Karpas-422 (cell line): ENCODE results near the gene RIN2. TPM values are rescaled to one million over a fixed set of nuclear protein-coding genes. Genes with fewer than 3 reads are reported as not detected.
A peak's percentile ranks its signal among the peaks of the same experiment; 100 is the strongest.
"Not testable (repeated sequence)": the region's sequence is repeated elsewhere in the genome, so short reads cannot be mapped to it uniquely, and the experiment has no call there.

ENCODE experiments used
- DNase-seq: peaks from one replicate; pipeline ENCODE4 v3.0.0-alpha.2; 2015
- H2AFZ ChIP-seq: fragments of 200-600 bp; sonication (generic); 2 replicates; pipeline ENCODE4 v1.6.1; 2014; ENCODE audit warnings: antibody characterized with exemption, low read length, mixed read lengths
- H3K27ac ChIP-seq: fragments of 200-600 bp; sonication (generic); 2 replicates; pipeline ENCODE4 v1.5.1; 2014; ENCODE audit warnings: mild to moderate bottlenecking, low read length, moderate library complexity
- H3K27me3 ChIP-seq: fragments of 200-600 bp; sonication (generic); 2 replicates; pipeline ENCODE4 v1.6.1; 2014; ENCODE audit warnings: low read length, mixed read lengths
- H3K36me3 ChIP-seq: fragments of 200-600 bp; sonication (generic); 2 replicates; pipeline ENCODE4 v1.6.1; 2014; ENCODE audit warnings: low read length, mixed read lengths; ENCODE audit not compliant: insufficient read depth
- H3K4me1 ChIP-seq: fragments of 200-600 bp; sonication (generic); 2 replicates; pipeline ENCODE4 v1.6.1; 2014; ENCODE audit warnings: mild to moderate bottlenecking, low read length, mixed read lengths
- H3K4me2 ChIP-seq: fragments of 200-600 bp; sonication (generic); 2 replicates; pipeline ENCODE4 v1.6.1; 2014; ENCODE audit warnings: low read length, low read depth, mild to moderate bottlenecking; ENCODE audit not compliant: poor library complexity, severe bottlenecking
- H3K4me3 ChIP-seq: fragments of 200-600 bp; sonication (generic); 2 replicates; pipeline ENCODE4 v1.5.1; 2014; ENCODE audit warnings: mild to moderate bottlenecking, antibody characterized with exemption, low read length, mixed read lengths
- H3K79me2 ChIP-seq: fragments of 200-600 bp; sonication (generic); 2 replicates; pipeline ENCODE4 v1.6.1; 2014; ENCODE audit warnings: mild to moderate bottlenecking, low read length, mixed read lengths
- H3K9ac ChIP-seq: fragments of 200-600 bp; sonication (generic); 2 replicates; pipeline ENCODE4 v1.6.0; 2014; ENCODE audit warnings: low read length
- H3K9me2 ChIP-seq: fragments of 200-600 bp; sonication (generic), shearing (Covaris generic); replicated peaks from 2 replicates; pipeline ENCODE4 v1.6.0; 2014; ENCODE audit warnings: mild to moderate bottlenecking, low read length, moderate library complexity; ENCODE audit not compliant: insufficient read depth
- H3K9me3 ChIP-seq: fragments of 300-700, 200-600 bp; sonication (generic); 2 replicates; pipeline ENCODE4 v1.6.1; 2014; ENCODE audit warnings: low read length, mixed read lengths
- H4K20me1 ChIP-seq: fragments of 200-600 bp; sonication (generic); 2 replicates; pipeline ENCODE4 v1.6.1; 2014; ENCODE audit warnings: mild to moderate bottlenecking, antibody characterized with exemption, low read length, low read depth; ENCODE audit not compliant: insufficient read depth
- total RNA-seq: library from RNA; depleted of rRNA; stranded (reverse); fragments of >200 nt; shearing (Covaris generic); gene quantifications from 2 replicates; pipeline ENCODE4 v1.2.3, GENCODE V29; 2014; ENCODE audit warnings: low replicate concordance

Gene RIN2
- total RNA-seq, 1 experiment from 2014 or later, result 3.3 TPM

DNA sequence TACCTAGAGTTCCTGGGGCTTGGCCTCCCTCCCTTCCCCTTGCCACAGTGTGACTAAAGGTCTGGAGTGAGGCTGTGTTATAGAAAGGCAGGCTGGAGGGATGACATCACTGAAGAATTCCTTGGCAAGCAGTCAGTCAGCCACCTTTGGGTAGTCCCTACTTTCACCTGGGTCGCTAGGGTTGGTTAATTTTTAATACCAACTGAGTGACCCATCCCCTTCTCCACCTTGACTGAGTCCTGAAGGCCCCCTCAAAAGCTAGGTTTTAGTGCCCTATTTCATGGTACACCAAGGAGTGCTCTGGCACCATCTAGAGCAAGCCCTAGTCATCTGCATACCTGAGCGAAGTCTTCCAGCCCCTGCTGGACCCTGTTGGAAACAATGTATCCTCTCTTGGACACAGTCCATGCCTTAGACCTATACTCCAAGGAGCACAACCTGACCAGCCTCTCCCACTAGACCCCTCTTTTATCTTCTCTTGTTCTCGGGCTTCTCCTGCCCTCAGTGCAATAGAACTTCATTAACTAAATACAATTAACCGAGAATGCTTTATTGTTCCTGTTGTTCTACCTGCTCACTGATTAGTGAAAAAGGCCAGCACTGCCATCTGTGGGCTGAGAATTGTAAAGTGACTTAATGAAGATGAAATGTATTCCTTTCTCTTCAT lies 44.6 kb downstream of the RIN2 start:
- Histone ChIP-seq H2AFZ (0 out of 2 replicates have a peak overlapping the region, but pooled peaks have one; percentile 67), H3K9me2 (no peaks in the 10 kb centered on the region), H3K9ac (no peak overlapping the region), H3K4me2 (no peak overlapping the region), H3K79me2 (no peaks in the 10 kb centered on the region), H3K27ac (0 out of 2 replicates have a peak overlapping the region, but pooled peaks have one; percentile 4), H3K9me3 (no peaks in the 10 kb centered on the region), H3K4me1 (peaks cover 20% of the 10 kb centered on the region), H3K36me3 (no peaks in the 10 kb centered on the region), H4K20me1 (no peaks in the 10 kb centered on the region), H3K27me3 (no peaks in the 10 kb centered on the region), H3K4me3 (no peak overlapping the region)
- peak; percentile 73 for DNase-seq

DNA sequence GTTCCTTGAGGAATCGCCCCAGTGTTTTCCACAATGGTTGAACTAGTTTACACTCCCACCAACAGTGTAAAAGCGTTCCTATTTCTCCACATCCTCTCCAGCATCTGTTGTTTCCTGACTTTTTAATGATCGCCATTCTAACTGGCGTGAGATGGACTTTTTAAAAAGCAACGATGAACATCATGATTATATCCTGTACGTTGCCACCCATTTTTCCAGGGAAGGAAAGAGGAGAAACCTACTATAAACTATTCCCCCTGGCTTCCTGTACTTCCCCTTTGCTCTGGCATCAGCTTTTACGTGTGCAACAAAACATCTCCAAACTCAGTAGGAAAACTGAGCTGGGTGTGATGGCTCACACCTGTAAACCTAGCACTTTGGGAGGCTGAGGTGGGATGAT lies 48.2 kb downstream of the RIN2 start:
- H4K20me1 ChIP-seq, H2AFZ ChIP-seq, H3K4me2 ChIP-seq, DNase-seq, H3K4me3 ChIP-seq, H3K9me3 ChIP-seq, H3K36me3 ChIP-seq, H3K9me2 ChIP-seq, H3K79me2 ChIP-seq, H3K9ac ChIP-seq, H3K27ac ChIP-seq, H3K27me3 ChIP-seq: not testable (repeated sequence)
- peaks cover 30% of the 10 kb centered on the region for H3K4me1 ChIP-seq

DNA sequence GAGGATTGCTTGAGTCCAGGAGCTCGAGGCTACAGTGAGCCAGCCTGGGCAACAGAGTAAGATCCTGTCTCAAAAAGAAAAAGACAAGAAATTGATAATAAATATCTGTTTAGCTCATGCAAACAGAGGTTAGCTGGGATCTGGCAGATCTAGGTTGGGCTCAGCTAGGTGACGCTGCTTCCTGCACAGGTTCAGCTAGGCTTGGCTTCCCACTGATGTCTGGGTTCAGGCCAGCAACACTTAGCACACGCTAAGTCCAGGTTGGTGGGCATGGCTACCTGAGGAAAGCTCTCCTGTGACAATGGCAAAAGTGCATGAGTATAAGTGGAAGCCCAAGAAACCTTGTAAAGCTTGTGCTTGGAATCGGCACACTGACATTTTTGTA lies 48.7 kb downstream of the RIN2 start:
- no peak overlapping the region for H3K4me3 ChIP-seq
- H3K4me1 ChIP-seq, result peaks cover 35% of the 10 kb centered on the region
- H3K4me2 ChIP-seq, result no peak overlapping the region
- no peaks in the 10 kb centered on the region for H3K27me3 ChIP-seq
- no peaks in the 10 kb centered on the region for H3K36me3 ChIP-seq
- H4K20me1 ChIP-seq, result no peaks in the 10 kb centered on the region
- H3K9me2 ChIP-seq, result no peaks in the 10 kb centered on the region
- H2AFZ ChIP-seq, result no peak overlapping the region
- DNase-seq, result no peak
- H3K9ac ChIP-seq, result no peak overlapping the region
- H3K79me2 ChIP-seq, result no peaks in the 10 kb centered on the region
- no peaks in the 10 kb centered on the region for H3K9me3 ChIP-seq
- H3K27ac ChIP-seq, result no peak overlapping the region

DNA sequence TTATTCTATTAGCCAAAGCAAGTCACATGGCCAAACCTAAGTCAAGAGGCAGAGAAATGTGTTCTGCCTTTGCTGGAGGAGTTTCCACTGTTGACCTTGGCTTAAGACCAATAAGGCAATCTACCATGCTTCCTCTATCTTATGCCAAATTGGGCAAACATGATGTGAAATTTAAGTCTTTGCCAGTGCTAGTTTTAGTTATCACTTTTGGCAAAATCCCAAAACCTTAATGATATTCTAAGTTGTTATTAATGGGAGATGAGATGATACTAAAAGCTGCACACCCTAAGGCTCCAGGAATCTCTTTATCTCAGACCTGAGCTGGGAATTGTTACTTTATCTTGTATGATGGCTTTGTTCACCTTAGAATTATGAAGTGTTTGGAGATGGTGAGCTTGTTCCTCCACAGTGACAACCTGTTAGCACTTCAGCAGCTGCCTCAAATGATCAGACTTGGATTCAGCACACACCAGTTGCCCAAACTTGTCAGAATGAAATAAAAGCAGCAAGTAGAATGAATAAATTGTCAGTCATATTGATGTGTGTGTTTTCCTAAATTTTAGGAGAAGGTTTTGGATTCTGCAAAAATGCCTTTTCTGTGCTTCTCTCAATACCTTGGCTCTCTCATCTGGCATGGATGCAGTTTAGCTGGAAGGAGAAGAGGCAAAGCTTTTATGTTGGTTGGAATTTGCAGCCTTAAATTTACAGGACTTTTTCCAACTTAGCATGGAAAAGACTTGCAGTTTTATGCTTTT lies 49.3 kb downstream of the RIN2 start:
- no peak overlapping the region for H2AFZ ChIP-seq
- no peak overlapping the region for H3K4me3 ChIP-seq
- H3K9ac ChIP-seq, result no peak overlapping the region
- no peaks in the 10 kb centered on the region for H3K9me2 ChIP-seq
- H3K4me1 ChIP-seq, result peaks cover 41% of the 10 kb centered on the region
- H3K36me3 ChIP-seq, result no peaks in the 10 kb centered on the region
- H3K9me3 ChIP-seq, result no peaks in the 10 kb centered on the region
- no peak for DNase-seq
- no peaks in the 10 kb centered on the region for H4K20me1 ChIP-seq
- no peak overlapping the region for H3K27ac ChIP-seq
- no peak overlapping the region for H3K4me2 ChIP-seq
- H3K27me3 ChIP-seq, result no peaks in the 10 kb centered on the region
- H3K79me2 ChIP-seq, result no peaks in the 10 kb centered on the region
